GM23338 (cell line): ENCODE data around the gene BLOC1S1.

Experiments
- CTCF ChIP-seq, 2 experiments: fragments of 200-600 bp in 1 of 2; sonication (generic) in 1 of 2; conservative IDR thresholded peaks; 2 replicates each; pipeline versions ENCODE4 v1.5.1 to v1.6.1; 2016 to 2017; ENCODE audit warnings: antibody characterized with exemption in 2 of 2, low read depth in 2 of 2, mild to moderate bottlenecking in 2 of 2, moderate library complexity in 1 of 2
- STAT1 ChIP-seq: IDR thresholded peaks from one replicate; pipeline ENCODE4 v1.6.1; 2016; ENCODE audit warnings: antibody characterized with exemption; ENCODE audit not compliant: unreplicated experiment

- no peak for TF ChIP-seq CTCF (conservative IDR thresholded peaks at IDR 0.05; ENCODE audit: low read depth in 2 of 2)
- no peak for TF ChIP-seq STAT1
Measured at GRCh38 chr12:55715169-55715764, 579 bp upstream of the BLOC1S1 start.
